Sigmoid colon (tissue), 7 donors: Measurements from ENCODE around the gene THSD7A. TPM values are rescaled to one million over a fixed set of nuclear protein-coding genes. Genes with fewer than 3 reads are reported as not detected.

Source experiments
- DNase-seq: peaks from one replicate; pipeline ENCODE4 v3.0.0-alpha.2; 2019
- H3K27ac ChIP-seq, 4 donors: fragments of 200-600 bp; sonication (generic); one replicate each; pipeline ENCODE4 v1.5.1; 2016 to 2019; ENCODE audit warnings: mild to moderate bottlenecking in 1 of 4
- H3K27me3 ChIP-seq, 3 donors: fragments of 200-600 bp; sonication (generic); one replicate each; pipeline ENCODE4 v1.5.1; 2019; ENCODE audit warnings: mild to moderate bottlenecking in 1 of 3
- H3K36me3 ChIP-seq, 4 donors: fragments of 200-600 bp; sonication (generic); one replicate each; pipeline ENCODE4 v1.5.1; 2016 to 2019
- H3K4me1 ChIP-seq, 4 donors: fragments of 200-600 bp; sonication (generic); one replicate each; pipeline ENCODE4 v1.5.1; 2017 to 2019
- H3K4me3 ChIP-seq, 4 donors: fragments of 200-600 bp; sonication (generic); one replicate each; pipeline ENCODE4 v1.5.1; 2017 to 2019; ENCODE audit warnings: mild to moderate bottlenecking in 2 of 4, moderate library complexity in 1 of 4
- H3K9me3 ChIP-seq, 4 donors: fragments of 200-600 bp in 3 of 4; sonication (generic) in 3 of 4; one replicate each; pipeline versions ENCODE4 v1.5.1 to v1.6.1; 2013 to 2019
- CTCF ChIP-seq, 4 experiments: fragments of 450-650 bp in 3 of 4; fragments of 200-600 bp in 1 of 4; IDR thresholded peaks; one replicate each; pipeline ENCODE4 v1.5.1; 2016 to 2019; ENCODE audit warnings: antibody characterized with exemption in 4 of 4, mild to moderate bottlenecking in 3 of 4, moderate library complexity in 2 of 4
- EP300 ChIP-seq, 4 donors: sonication (generic); formaldehyde crosslinking; IDR thresholded peaks; one replicate each; pipeline ENCODE4 v1.6.1; 2017; ENCODE audit warnings: antibody characterized with exemption in 4 of 4
- POLR2A ChIP-seq, 2 donors: fragments of 450-650 bp; IDR thresholded peaks; one replicate each; pipeline ENCODE4 v1.6.1; 2016; ENCODE audit warnings: antibody characterized with exemption in 2 of 2, mild to moderate bottlenecking in 2 of 2, moderate library complexity in 2 of 2
- POLR2AphosphoS5 ChIP-seq, 4 donors: sonication (generic); formaldehyde crosslinking; IDR thresholded peaks; one replicate each; pipeline ENCODE4 v1.6.1; 2017; ENCODE audit warnings: antibody characterized with exemption in 4 of 4
- WGBS, 2 donors: extraction: QIAGEN DNeasy Blood & Tissue Kit; methylation state at CpG; one replicate each; pipeline ENCODE4 v1.1.7; 2013; 5-methylcytosine and 5-hydroxymethylcytosine counted together
- intact Hi-C: fragments of 100-400 bp; cut with DNase I; formaldehyde crosslinking; loops from one replicate; pipeline ENCODE4 v1.15.1; 2023
- polyA plus RNA-seq, 3 donors: library from polyadenylated mRNA; stranded (reverse); fragments of 200-250 nt; gene quantifications; one replicate each; pipeline ENCODE4 v1.2.3, GENCODE V29; 2013
- total RNA-seq, 4 donors: library from RNA; depleted of rRNA; stranded (reverse); fragments of >200 nt; gene quantifications; one replicate each; pipeline ENCODE4 v1.1.0, GENCODE V29; 2016
- donor health status: healthy with polysubstance abuse.
- donor health status: Bipolar disorder and iron deficiency.
- donor health status: healthy.

The THSD7A gene
- total and polyA plus RNA-seq, 7 donors = under 0.01 to 6.9 (median 5.0) TPM

GRCh38 chr7:11730725-11731124, 101.3 kb downstream of the THSD7A start:
- Histone ChIP-seq H3K9me3 (no peaks in the 10 kb centered on the region), H3K4me3 (no peak overlapping the region), H3K4me1 (peaks cover 0 to 18% (median 6%) of the 10 kb centered on the region in 4 donors), H3K27ac (no peak overlapping the region), H3K27me3 (no peaks in the 10 kb centered on the region), H3K36me3 (no peaks in the 10 kb centered on the region)
- intact Hi-C loops = no loop called here
- no peak for DNase-seq
- WGBS, 2 donors = 92% methylated on average over 1 of the region's 1 CpG
- TF ChIP-seq POLR2AphosphoS5 (IDR thresholded peaks at IDR 0.05) = no peak
- no peak for TF ChIP-seq POLR2A (IDR thresholded peaks at IDR 0.05)
- no peak for TF ChIP-seq CTCF (IDR thresholded peaks at IDR 0.05)
- TF ChIP-seq EP300 (IDR thresholded peaks at IDR 0.05) = no peak

GRCh38 chr7:11727864-11728263, 104.1 kb downstream of the THSD7A start:
- WGBS, 2 donors = 93 to 98% methylated on average over 1 of the region's 1 CpG
- peak overlapping the region in 1 of 4 donors; percentile 6 for H3K27ac ChIP-seq
- TF ChIP-seq EP300 (IDR thresholded peaks at IDR 0.05) (no peak), POLR2A (IDR thresholded peaks at IDR 0.05) (no peak), POLR2AphosphoS5 (IDR thresholded peaks at IDR 0.05) (no peak), CTCF (IDR thresholded peaks at IDR 0.05) (no peak)
- DNase-seq = no peak
- no peak overlapping the region for H3K4me3 ChIP-seq
- H3K4me1 ChIP-seq = peaks cover 0 to 18% (median 6%) of the 10 kb centered on the region in 4 donors
- H3K9me3 ChIP-seq = no peaks in the 10 kb centered on the region
- H3K36me3 ChIP-seq = no peaks in the 10 kb centered on the region
- H3K27me3 ChIP-seq = no peaks in the 10 kb centered on the region
- intact Hi-C loops = loop anchor here (10.0 kb wide), 1 partner anchor 107 kb away; the partner anchor contains the start of gene THSD7A

GRCh38 chr7:11726794-11727155, 105.2 kb downstream of the THSD7A start:
- DNase-seq = peak; percentile 74
- no peaks in the 10 kb centered on the region for H3K27me3 ChIP-seq
- intact Hi-C loops = loop anchor here (10.0 kb wide), 1 partner anchor 108 kb away; the partner anchor contains the start of gene THSD7A
- 82 to 93% methylated on average over 6 of the region's 6 CpGs for WGBS, 2 donors
- H3K36me3 ChIP-seq = no peaks in the 10 kb centered on the region
- peak overlapping the region in 3 of 4 donors; percentile 1 to 59 (median 46) for H3K27ac ChIP-seq
- no peak overlapping the region for H3K4me3 ChIP-seq
- H3K4me1 ChIP-seq = peaks cover 0 to 18% (median 6%) of the 10 kb centered on the region in 4 donors
- H3K9me3 ChIP-seq = no peaks in the 10 kb centered on the region
- peak in 3 of 4 donors; percentile 28 to 68 (median 57) for TF ChIP-seq POLR2AphosphoS5 (IDR thresholded peaks at IDR 0.05)
- TF ChIP-seq POLR2A (IDR thresholded peaks at IDR 0.05) = no peak

- intact Hi-C loops = loop anchor here (10.0 kb wide), 1 partner anchor 109 kb away; the partner anchor contains the start of gene THSD7A
- WGBS, 2 donors = 84 to 88% methylated on average over 7 of the region's 7 CpGs
- peaks cover 0 to 18% (median 6%) of the 10 kb centered on the region in 4 donors for H3K4me1 ChIP-seq
Measured at GRCh38 chr7:11726001-11726793, 105.8 kb downstream of the THSD7A start.

More at GRCh38 chr7:11726001-11726793, 105.8 kb downstream of the THSD7A start:
- TF ChIP-seq EP300 (IDR thresholded peaks at IDR 0.05) (no peak), POLR2AphosphoS5 (IDR thresholded peaks at IDR 0.05) (no peak), POLR2A (IDR thresholded peaks at IDR 0.05) (no peak), CTCF (IDR thresholded peaks at IDR 0.05) (no peak)
- no peak overlapping the region for H3K4me3 ChIP-seq
- no peak for DNase-seq
- H3K36me3 ChIP-seq = no peaks in the 10 kb centered on the region
- H3K27ac ChIP-seq = peak overlapping the region in 3 of 4 donors; percentile 1 to 59 (median 46)
- H3K27me3 ChIP-seq = no peaks in the 10 kb centered on the region
- no peaks in the 10 kb centered on the region for H3K9me3 ChIP-seq
